Mammary epithelial cell (primary cell): Measurements from ENCODE around the gene MASP2.

Source experiments
- CTCF ChIP-seq, 2 donors: IDR thresholded peaks in 1 of 2; conservative IDR thresholded peaks in 1 of 2; 2 replicates each; pipeline ENCODE4 v1.5.1; 2011 to 2012; ENCODE audit warnings: inconsistent platforms in 2 of 2, low read length in 2 of 2, mild to moderate bottlenecking in 2 of 2, control low read depth in 1 of 2, low read depth in 1 of 2; ENCODE audit not compliant: insufficient read depth in 1 of 2; ENCODE audit errors: extremely low read depth in 1 of 2
- EZH2 ChIP-seq: IDR thresholded peaks from 2 replicates; pipeline ENCODE4 v1.6.1; 2012; ENCODE audit warnings: low read length, inconsistent platforms, borderline replicate concordance

GRCh38 chr1:11019971-11020370 lies 27.1 kb downstream of the MASP2 start:
- TF ChIP-seq CTCF (conservative IDR thresholded peaks at IDR 0.05 in 1 of 2, IDR thresholded peaks at IDR 0.05 in 1 of 2; ENCODE audit: extremely low read depth in 1 of 2, insufficient read depth in 1 of 2, low read depth in 1 of 2, low read length in 2 of 2): no peak
- no peak for TF ChIP-seq EZH2
